T-helper 2 cell treated with Interferon-gamma antibody and Interleukin-4, amounts not matched to agents 100 ng/mL and 5 ng/mL, for 36 hours (primary cell): ENCODE data around the gene ART3. TPM values are rescaled to one million over a fixed set of nuclear protein-coding genes. Genes with fewer than 3 reads are reported as not detected.

Experiments
- intact Hi-C: fragments of 100-400 bp; cut with micrococcal nuclease; formaldehyde crosslinking; loops from one replicate; pipeline ENCODE4 v1.15.1; 2023
- total RNA-seq: library from RNA; stranded (reverse); gene quantifications from 2 replicates; pipeline ENCODE4 v1.2.3, GENCODE V29; 2022

ART3 gene
- total RNA-seq, 1 donor from 2014 or later, result 0.16 TPM

- intact Hi-C loops, result no loop called here
These were observed 70.0 kb downstream of the ART3 start for GRCh38 chr4:76144546-76144945.

- intact Hi-C loops, result loop anchor here (1.0 to 5.0 kb wide), 10 partner anchors 66 to 1990 kb away; partner anchors contain the start of genes CDKL2, G3BP2, MTHFD2L and RCHY1
These were observed 73.1 kb downstream of the ART3 start for GRCh38 chr4:76147454-76148141.

GRCh38 chr4:76148142-76148865 lies 73.8 kb downstream of the ART3 start, which contains the start of gene NUP54:
Gene NUP54, minus strand, starts transcription at chr4:76148397. Its CDS starts 23 bp downstream, at chr4:76148374.
- intact Hi-C loops, result loop anchor here (1.0 to 5.0 kb wide), 10 partner anchors 65 to 1991 kb away; partner anchors contain the start of genes CDKL2, G3BP2, MTHFD2L and RCHY1

- intact Hi-C loops, result no loop called here
These were observed 78.8 kb downstream of the ART3 start for GRCh38 chr4:76153356-76153755.

- intact Hi-C loops, result no loop called here
These were observed 81.5 kb downstream of the ART3 start for GRCh38 chr4:76155979-76156378.

- intact Hi-C loops, result no loop called here
These were observed 82.1 kb downstream of the ART3 start for GRCh38 chr4:76156635-76157034.

- intact Hi-C loops, result no loop called here
These were observed 85.8 kb downstream of the ART3 start for GRCh38 chr4:76160355-76160754.

Other genes starting within 250 kb of the ART3 start
- gene PPEF2, start 172.3 kb upstream of the ART3 start, total RNA-seq, result 0.07 and 0.52 TPM in 2 replicates
- 37.7 and 40.9 TPM in 2 replicates for gene NAAA, start 133.7 kb upstream of the ART3 start, total RNA-seq
- 54.9 and 58.7 TPM in 2 replicates for gene SDAD1, start 83.8 kb upstream of the ART3 start, total RNA-seq
- gene CXCL9, start 67.2 kb upstream of the ART3 start, total RNA-seq, result 0.09 and 0.23 TPM in 2 replicates
- gene CXCL10, start 51.2 kb upstream of the ART3 start, total RNA-seq, result 0.77 and 1.4 TPM in 2 replicates
- 0.11 and 0.48 TPM in 2 replicates for gene CXCL11, start 38.6 kb upstream of the ART3 start, total RNA-seq
- gene NUP54, start 73.7 kb downstream of the ART3 start, total RNA-seq, result 53.2 and 59.2 TPM in 2 replicates
- gene SCARB2, start 139.1 kb downstream of the ART3 start, total RNA-seq, result 7.4 and 7.6 TPM in 2 replicates
- gene FAM47E, start 177.0 kb downstream of the ART3 start, total RNA-seq, result not detected in 2 replicates
- 1.2 and 1.3 TPM in 2 replicates for gene STBD1, start 232.0 kb downstream of the ART3 start, total RNA-seq